Activated naive CD4-positive, alpha-beta T cell treated with anti-CD3 and anti-CD28 coated beads, Interleukin-2, amount 50 U/mL, for 72 hours (primary cell): ENCODE results near the gene TUBA3C. TPM values are rescaled to one million over a fixed set of nuclear protein-coding genes. Genes with fewer than 3 reads are reported as not detected.
"Not testable (repeated sequence)": the region's sequence is repeated elsewhere in the genome, so short reads cannot be mapped to it uniquely, and the experiment has no call there.

Source experiments
- ATAC-seq, 2 donors: fragments of 150-1000 bp; cut with Tn5 transposase; 2 replicates each; pipeline ENCODE4 v1.10.0; 2021; ENCODE audit warnings: mild to moderate bottlenecking in 2 of 2, moderate library complexity in 2 of 2
- DNase-seq, 2 donors: peaks; one replicate each; pipeline ENCODE4 v3.0.0; 2021 to 2022; ENCODE audit warnings: low spot score in 2 of 2
- H3K27ac Mint-ChIP-seq, 2 donors: one replicate each; pipeline ENCODE4 v1.8.0; 2022; ENCODE audit warnings: mild to moderate bottlenecking in 2 of 2, mixed read lengths in 2 of 2
- H3K36me3 Mint-ChIP-seq, 2 donors: one replicate each; pipeline ENCODE4 v1.8.0; 2022; ENCODE audit warnings: mixed read lengths in 2 of 2
- H3K9me3 Mint-ChIP-seq, 2 donors: one replicate each; pipeline ENCODE4 v1.8.0; 2022; ENCODE audit warnings: mixed read lengths in 2 of 2
- total RNA-seq, 2 donors: library from RNA; stranded (reverse); gene quantifications; one replicate each; pipeline ENCODE4 v1.2.3, GENCODE V29; 2022

TUBA3C gene
- total RNA-seq: not detected

DNA sequence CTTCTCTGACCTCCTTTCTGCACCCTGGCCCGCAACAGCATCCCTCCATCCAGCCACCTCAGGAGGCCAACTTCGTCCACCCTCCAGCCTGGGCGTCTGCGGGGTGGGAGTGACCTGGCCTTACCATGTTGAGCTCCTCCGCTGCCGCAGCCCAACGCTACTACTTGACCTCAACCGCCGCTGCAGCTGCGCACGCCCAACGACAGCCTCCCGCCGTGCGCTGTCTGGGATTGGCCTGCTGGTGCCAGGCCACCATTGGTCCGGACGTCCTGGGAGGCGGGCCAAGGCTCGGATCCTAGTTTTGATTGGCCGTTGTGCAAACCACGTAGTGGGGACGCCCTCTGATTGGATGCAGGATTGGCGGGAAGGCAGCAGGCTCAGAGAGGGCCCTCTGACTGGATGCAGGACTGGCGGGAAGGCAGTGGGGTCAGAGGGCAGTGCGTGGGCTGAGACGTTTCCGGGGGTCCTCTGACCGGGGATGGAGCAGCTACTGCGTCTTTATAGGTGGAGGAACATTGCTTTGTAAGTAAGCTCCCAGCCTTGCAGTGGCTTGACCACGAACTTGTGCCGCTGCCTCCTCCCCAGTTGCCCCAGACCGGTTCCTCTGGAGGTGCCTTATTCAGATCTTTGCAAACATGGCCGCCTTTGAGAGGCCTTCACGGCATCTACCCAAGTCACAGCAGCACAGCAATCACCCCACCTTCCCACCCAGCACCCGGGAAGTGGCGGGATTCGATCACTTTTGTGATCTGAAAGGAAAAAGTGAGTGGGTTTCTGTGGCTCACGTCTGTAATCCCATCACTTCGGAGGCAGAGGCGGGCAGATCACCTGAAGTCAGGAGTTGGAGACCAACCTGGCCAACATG, at the start of gene TUBA3C:
TUBA3C (minus strand) TSS at position 204 of the 865 bp plus-strand sequence; CDS start at position 127, 77 bp downstream.
- DNase-seq (no peak), ATAC-seq (no peak)
- no peaks in the 10 kb centered on the region for H3K36me3 Mint-ChIP-seq
- H3K9me3 Mint-ChIP-seq: no peaks in the 10 kb centered on the region
- H3K27ac Mint-ChIP-seq: no peak within 1 kb of the TSS

DNA sequence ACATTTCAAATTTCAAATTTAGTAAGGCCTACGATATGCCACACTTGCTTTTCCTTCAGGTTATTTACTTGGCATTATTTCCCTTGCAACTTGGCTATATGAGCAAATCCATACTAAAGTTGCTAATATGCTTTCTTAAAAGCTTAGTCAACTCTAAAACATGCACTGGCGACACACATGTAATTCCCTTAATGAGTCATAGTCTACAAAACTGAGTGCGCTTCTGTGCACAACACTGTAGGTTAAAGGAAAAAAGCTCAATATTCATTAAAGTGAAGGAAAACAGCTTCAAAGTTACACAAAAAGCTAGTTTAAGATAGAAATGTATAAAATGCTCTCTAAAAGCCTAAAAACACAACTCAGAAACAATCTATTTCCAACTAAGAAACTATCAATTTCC, 25.8 kb upstream of the TUBA3C start:
- H3K27ac Mint-ChIP-seq, ATAC-seq, DNase-seq, H3K9me3 Mint-ChIP-seq, H3K36me3 Mint-ChIP-seq: not testable (repeated sequence)

DNA sequence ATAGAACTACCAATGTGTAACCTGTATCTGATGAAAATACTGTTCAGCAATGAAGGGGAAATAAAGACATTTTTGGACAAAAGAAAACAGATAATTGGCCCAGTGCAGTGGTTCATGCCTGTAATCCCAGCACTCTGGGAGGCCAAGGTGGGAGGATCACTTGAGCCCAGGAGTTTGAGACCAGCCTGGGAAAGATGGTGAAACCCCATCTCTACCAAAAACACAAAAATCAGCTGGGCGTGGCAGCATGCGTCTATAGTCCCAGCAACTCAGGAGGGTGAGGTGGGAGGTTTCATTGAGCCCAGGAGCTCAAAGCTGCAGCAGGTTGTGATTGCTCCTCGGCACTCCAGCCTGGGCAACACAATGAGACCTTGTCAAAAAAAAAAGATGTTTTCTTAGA, 11.0 kb upstream of the TUBA3C start:
- not testable (repeated sequence) for DNase-seq, H3K27ac Mint-ChIP-seq, H3K36me3 Mint-ChIP-seq, H3K9me3 Mint-ChIP-seq, ATAC-seq

DNA sequence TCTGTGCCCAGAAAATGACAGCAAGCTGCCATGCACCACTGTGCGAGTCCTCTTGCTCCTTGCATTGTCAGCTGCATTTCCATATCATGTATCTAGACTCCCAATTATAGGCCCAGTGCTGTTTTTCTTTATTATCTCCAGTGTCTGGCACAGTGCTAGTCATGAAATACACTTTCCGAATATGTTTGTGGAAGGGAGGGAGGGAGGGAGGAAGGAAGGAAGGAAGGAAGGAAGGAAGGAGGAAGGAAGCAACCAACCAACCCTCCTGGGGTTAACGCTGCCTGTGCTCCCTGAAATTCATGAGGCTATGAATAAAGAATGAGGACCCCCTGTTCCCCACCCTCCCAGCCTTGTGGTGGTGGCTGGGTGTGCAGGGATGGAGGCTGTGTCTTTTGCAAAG, 8.3 kb upstream of the TUBA3C start:
- H3K27ac Mint-ChIP-seq, H3K36me3 Mint-ChIP-seq, DNase-seq, ATAC-seq, H3K9me3 Mint-ChIP-seq: not testable (repeated sequence)

DNA sequence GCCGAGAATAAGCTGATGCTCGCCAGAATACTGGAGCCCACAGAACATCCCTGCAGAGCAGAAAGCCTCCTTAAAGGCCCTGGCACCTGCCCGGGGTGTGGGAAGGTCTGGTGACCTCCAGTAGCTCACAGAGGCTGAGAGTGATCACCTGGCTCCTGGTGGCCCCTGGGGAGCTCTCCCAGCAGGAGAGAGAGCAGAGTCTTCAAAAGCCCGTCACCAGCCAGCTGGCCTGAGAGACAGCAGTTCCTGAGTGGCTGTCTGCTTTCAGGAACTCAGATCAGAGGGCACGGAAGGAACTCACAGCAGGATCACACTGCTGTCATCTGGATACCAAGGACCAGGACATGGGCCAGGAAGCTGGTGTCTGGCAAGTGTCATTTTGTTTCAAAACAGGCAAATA, 7.7 kb upstream of the TUBA3C start:
- not testable (repeated sequence) for H3K27ac Mint-ChIP-seq, ATAC-seq, H3K36me3 Mint-ChIP-seq, H3K9me3 Mint-ChIP-seq, DNase-seq

DNA sequence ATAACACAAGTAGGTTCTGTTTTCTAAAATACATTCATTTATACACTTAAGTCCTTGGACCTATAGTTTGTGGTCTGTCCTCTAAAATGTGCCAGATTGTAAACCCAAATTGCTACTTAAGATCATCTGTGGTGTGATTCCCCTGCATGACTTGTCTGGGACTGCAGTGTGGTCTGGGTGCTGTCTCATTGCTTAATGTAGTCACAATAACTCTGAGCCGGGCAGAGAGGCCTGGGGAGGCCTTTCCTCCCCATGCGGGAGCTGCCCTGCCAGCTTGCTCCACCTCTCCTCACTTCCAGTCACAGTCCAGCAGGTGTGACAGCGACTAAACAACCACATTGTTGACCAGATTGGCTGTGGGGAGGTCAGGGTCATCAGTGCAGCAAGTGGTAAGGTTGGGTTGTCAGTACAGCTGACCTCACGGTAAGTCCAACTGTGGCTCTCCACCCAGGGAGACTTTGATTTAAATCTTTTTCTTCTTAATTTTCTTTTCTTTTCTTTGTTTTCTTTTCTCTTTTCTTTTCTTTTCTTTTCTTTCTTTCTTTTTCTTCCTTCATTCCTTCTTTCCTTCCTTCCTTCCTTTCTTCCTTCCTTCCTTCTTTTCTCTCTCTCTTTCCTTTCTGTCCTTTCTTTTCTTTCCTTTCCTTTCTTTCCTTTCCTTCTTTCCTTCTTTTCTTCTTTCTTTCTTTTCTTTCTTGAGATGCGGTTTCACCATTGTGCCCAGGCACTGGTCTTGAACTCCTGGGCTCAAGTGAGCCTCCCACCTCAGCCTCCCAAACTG, 4.4 kb upstream of the TUBA3C start:
- Mint-ChIP-seq H3K9me3 (peaks cover 0 to 3% of the 10 kb centered on the region in 2 donors), H3K36me3 (no peaks in the 10 kb centered on the region), H3K27ac (peak overlapping the region in 1 of 2 donors; percentile 13)
- DNase-seq (no peak), ATAC-seq (peak in 1 of 2 donors; percentile 63)

DNA sequence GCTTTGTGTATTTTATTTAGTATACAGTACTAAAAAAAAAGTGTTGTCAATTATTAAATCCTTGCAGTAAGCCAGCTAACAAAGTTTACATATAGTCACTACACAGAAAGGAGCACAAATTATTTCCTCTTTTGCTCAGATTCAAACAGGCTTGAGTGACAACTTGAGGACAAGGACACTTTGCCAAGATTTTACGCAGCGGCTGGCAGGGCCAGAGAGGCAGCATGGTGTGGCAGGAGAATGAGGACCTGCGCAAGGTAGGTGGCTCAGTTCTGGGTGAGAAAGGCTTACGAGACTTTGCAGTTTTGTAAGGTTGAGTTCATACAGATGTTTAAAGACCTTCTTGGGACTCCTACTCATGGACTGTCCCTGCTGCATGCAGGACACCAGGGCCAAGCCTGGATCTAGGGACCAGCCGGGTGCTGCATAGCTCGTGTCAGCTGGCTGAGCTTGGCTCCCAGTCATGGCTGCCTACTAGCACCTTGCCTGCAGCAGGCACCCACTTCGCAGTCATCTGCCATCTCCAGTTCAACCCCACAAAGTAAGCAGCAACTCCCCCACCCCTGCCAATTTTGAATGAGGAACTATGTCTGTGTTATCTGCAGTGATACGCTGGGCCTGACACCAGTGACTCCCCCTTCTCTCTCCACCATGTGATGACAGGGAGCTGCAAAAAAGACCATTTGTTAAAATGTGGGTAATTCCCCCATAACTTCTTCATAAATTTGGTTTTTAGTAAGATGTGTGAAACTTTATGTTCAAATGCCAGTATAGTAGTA, 3.7 kb upstream of the TUBA3C start:
- no peaks in the 10 kb centered on the region for H3K36me3 Mint-ChIP-seq
- no peak for ATAC-seq

DNA sequence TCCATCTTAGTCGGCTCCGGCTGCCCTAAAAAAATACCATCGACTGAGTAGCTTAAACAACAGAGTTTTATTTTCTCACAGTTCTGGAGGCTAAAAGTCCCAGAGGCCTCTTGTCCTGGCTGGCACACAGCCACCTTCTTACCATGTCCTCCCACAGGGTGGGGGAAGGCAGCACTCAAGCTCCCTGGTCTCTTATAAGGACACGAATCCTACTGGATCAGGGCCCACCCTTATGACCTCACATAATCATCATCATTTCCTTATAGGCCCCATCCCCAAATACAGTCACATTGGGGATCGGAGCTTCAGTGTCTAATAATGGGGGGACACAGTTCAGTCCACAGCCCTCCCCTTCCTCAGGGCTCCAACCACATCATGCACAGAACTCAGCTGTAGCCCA, 2.6 kb upstream of the TUBA3C start:
- DNase-seq (no peak), ATAC-seq (no peak)
- H3K36me3 Mint-ChIP-seq: no peaks in the 10 kb centered on the region
- no peak overlapping the region for H3K27ac Mint-ChIP-seq
- H3K9me3 Mint-ChIP-seq: no peaks in the 10 kb centered on the region

More for the DNA sequence above, 3.7 kb upstream of the TUBA3C start:
- peaks cover 0 to 3% of the 10 kb centered on the region in 2 donors for H3K9me3 Mint-ChIP-seq
- no peak overlapping the region for H3K27ac Mint-ChIP-seq
- no peak for DNase-seq

DNA sequence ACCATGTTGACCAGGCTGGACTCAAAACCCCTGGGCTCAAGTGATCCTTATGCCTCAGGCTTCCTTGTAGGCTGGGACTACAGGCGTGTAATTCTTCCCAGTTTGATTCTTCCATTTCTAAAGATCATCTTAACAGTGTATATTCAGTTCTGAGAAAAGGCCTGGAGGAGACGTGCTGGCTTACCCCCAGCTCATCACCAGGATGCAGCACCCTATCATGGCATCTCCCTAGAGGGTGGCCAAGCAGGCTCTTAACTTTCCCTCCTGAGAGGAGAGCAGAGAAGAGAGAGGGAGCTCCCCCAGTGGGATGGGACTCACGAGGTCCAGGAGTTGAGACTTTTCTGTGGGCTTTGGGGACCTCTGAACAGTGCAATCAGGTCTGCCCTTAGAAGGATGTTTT, 2.1 kb upstream of the TUBA3C start:
- Mint-ChIP-seq H3K36me3 (no peaks in the 10 kb centered on the region), H3K27ac (no peak overlapping the region), H3K9me3 (no peaks in the 10 kb centered on the region)
- ATAC-seq (no peak), DNase-seq (no peak)

DNA sequence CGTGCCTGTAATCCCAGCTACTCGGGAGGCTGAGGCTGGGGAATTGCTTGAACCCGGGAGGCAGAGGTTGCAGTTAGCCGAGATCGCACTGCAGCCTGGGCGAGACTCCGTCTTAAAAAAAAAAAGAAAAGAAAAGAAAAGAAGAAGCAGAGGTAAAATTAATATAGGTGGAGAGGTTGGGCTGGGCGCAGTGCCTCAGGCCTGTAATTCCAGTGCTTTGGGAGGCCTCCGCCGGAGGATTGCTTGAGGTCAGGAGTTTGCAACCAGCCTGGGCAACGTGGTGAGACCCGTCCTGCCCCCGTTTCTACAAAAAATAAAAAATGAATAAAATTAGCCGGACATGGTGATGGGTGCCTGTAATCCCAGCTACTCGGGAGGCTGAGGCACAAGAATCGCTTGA, 912 bp upstream of the TUBA3C start:
- DNase-seq: no peak
- ATAC-seq: no peak

DNA sequence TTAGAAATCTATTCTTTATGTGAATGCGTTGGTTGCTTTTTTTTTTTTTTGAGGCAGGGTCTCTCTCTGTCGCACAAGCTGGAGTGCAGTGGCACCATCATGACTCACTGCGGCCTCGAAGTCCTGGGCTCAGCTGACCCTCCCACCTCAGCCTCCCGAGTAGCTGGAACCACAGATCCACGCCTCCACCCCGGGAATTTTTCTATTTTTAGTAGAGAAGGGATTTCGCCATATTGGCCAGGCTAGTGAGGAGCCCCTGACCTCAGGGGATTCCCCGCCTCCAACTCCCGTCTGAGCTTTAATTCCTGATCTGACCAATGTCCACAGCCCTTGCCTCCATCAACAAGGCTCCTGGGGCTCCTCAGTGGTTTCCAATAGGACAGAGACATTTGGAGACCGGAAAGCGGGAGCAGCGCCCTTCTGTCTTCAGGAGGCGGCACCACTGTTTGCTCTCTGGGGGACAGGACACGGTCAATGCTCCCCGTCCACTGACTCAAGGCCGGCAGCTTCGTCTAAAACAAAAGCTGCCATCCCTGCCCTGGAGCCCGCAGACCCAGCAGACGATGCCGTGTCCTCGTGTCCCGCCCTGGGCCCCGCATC, 503 bp downstream of the TUBA3C start:
- Mint-ChIP-seq H3K9me3 (no peaks in the 10 kb centered on the region), H3K27ac (no peak overlapping the region), H3K36me3 (no peaks in the 10 kb centered on the region)
- DNase-seq (no peak), ATAC-seq (no peak)

More for the DNA sequence above, 912 bp upstream of the TUBA3C start:
- Mint-ChIP-seq H3K36me3 (no peaks in the 10 kb centered on the region), H3K27ac (no peak overlapping the region), H3K9me3 (no peaks in the 10 kb centered on the region)

DNA sequence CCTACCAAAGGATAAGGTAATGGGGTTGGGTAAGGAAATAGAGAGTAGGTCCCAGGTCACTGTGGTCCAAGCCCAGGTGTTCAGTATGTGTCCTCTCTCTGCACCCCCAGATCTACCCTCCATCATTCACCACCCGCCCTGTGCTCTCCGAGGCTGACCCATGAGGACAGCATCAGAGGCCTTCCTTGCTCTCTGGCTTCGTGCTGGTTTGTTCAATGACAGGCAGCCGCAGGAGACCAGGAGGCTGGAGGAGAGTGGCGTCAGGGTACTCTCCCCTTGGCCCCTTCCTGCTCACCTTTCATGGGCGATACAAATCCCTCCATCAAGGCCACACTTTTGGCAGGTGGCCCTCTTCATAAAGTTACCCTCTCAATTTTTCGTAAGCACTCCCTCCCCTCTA, 1.7 kb downstream of the TUBA3C start:
- Mint-ChIP-seq H3K27ac (no peak overlapping the region), H3K9me3 (no peaks in the 10 kb centered on the region), H3K36me3 (no peaks in the 10 kb centered on the region)
- DNase-seq (no peak), ATAC-seq (no peak)

DNA sequence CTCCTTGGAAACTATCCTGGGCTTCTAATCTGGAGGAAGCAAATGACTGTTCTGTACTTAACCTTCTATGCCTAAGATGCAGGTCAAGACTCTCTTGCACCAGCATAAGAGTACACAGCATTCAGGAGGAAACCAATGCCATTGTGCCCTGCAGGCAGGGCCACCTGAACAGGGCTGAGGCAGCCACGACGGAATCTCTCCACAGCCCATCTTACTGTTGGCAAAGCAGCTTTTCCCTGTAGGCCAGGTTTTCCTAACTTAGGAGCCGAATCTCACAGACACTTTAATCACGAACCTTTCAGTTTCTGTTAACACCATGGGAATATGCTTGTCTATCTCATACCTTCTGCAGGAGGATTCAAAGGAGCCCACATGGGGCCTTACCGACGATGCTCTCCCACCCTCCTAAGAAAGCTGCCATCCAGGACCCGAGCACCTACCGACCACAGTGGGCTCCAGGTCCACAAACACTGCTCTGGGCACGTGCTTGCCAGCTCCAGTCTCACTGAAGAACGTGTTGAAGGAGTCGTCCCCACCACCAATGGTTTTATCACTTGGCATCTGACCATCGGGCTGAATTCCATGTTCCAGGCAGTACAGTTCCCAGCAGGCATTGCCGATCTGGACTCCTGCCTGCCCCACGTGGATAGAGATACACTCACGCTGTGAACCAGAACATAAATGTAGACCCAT, 2.6 kb downstream of the TUBA3C start:
- Mint-ChIP-seq H3K9me3 (no peaks in the 10 kb centered on the region), H3K27ac (no peak overlapping the region), H3K36me3 (no peaks in the 10 kb centered on the region)
- DNase-seq (no peak), ATAC-seq (no peak)

DNA sequence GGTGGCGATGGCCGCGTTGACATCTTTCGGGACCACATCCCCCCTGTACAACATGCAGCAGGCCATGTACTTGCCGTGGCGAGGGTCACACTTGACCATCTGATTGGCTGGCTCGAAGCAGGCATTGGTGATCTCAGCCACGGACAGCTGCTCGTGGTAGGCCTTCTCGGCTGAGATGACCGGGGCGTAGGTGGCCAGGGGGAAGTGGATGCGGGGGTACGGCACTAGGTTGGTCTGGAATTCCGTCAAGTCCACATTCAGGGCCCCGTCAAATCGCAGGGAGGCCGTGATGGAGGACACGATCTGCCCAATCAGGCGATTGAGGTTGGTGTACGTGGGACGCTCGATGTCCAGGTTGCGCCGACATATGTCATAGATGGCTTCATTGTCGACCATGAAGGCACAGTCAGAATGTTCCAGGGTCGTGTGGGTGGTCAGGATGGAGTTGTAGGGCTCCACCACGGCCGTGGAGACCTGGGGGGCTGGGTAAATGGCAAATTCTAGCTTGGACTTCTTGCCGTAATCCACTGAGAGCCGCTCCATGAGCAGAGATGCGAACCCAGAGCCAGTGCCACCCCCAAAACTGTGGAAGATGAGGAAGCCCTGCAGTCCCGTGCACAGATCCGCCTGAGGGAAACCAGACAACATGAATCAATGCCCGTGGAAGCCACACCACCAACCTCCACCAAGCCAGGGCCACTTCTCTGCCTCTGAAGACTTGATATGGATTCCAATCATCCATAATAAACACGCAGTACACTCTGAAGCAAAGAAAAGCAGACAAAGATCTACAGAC, 4.4 kb downstream of the TUBA3C start:
- not testable (repeated sequence) for H3K36me3 Mint-ChIP-seq, DNase-seq, H3K27ac Mint-ChIP-seq, ATAC-seq, H3K9me3 Mint-ChIP-seq

DNA sequence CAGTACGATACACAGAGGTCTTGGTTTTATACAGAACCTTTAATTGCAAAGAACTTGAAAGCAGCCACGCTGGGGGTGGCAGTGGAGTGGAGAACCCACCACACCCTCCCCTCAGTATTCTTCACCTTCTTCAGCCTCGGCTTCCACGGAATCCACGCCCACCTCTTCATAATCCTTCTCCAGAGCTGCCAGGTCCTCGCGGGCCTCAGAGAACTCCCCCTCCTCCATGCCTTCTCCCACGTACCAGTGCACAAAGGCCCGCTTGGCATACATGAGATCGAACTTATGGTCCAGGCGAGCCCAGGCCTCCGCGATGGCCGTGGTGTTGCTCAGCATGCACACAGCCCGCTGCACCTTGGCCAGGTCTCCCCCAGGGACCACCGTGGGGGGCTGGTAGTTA, 7.9 kb downstream of the TUBA3C start:
- Mint-ChIP-seq H3K36me3 (no peaks in the 10 kb centered on the region), H3K27ac (no peak overlapping the region), H3K9me3 (no peaks in the 10 kb centered on the region)
- no peak for ATAC-seq
- no peak for DNase-seq
